Natural killer cell (primary cell): ENCODE data around the gene UBE2U. TPM values are rescaled to one million over a fixed set of nuclear protein-coding genes. Genes with fewer than 3 reads are reported as not detected.

ENCODE experiments used
- ATAC-seq, 3 donors: fragments of 150-1000 bp in 2 of 3; fragments of 200-7000 bp in 1 of 3; cut with Tn5 transposase; 1 replicate in 1 of 3; 2 replicates in 2 of 3; pipeline ENCODE4 v1.10.0; 2021; ENCODE audit warnings: mild to moderate bottlenecking in 2 of 3, moderate library complexity in 2 of 3
- DNase-seq, 2 donors: peaks; one replicate each; pipeline versions ENCODE4 v3.0.0 to v3.0.0-alpha.2; 2013 to 2021; ENCODE audit warnings: mixed read lengths in 1 of 2
- H3K27ac ChIP-seq: one replicate; pipeline ENCODE4 v1.5.1; 2013; ENCODE audit warnings: mild to moderate bottlenecking, low read length
- H3K27me3 ChIP-seq: one replicate; pipeline ENCODE4 v1.6.1; 2013; ENCODE audit warnings: low read length; ENCODE audit not compliant: control insufficient read depth, insufficient read depth
- H3K36me3 ChIP-seq: one replicate; pipeline ENCODE4 v1.6.1; 2013; ENCODE audit warnings: low read length; ENCODE audit not compliant: control insufficient read depth, insufficient read depth
- H3K4me1 ChIP-seq: one replicate; pipeline ENCODE4 v1.6.1; 2013; ENCODE audit warnings: low read length; ENCODE audit not compliant: control insufficient read depth, insufficient read depth
- H3K4me3 ChIP-seq: one replicate; pipeline ENCODE4 v1.5.1; 2013; ENCODE audit warnings: low read length
- H3K9me3 ChIP-seq: one replicate; pipeline ENCODE4 v1.6.1; 2013; ENCODE audit warnings: low read length; ENCODE audit not compliant: control insufficient read depth, insufficient read depth
- H3K27ac Mint-ChIP-seq, 2 donors: one replicate each; pipeline ENCODE4 v1.8.0; 2022; ENCODE audit warnings: mild to moderate bottlenecking in 2 of 2, mixed read lengths in 2 of 2, moderate library complexity in 1 of 2
- H3K27me3 Mint-ChIP-seq, 2 donors: one replicate each; pipeline ENCODE4 v1.8.0; 2022; ENCODE audit warnings: low read depth in 2 of 2, mixed read lengths in 2 of 2
- H3K36me3 Mint-ChIP-seq: one replicate; pipeline ENCODE4 v1.8.0; 2022; ENCODE audit warnings: mixed read lengths
- H3K4me1 Mint-ChIP-seq, 2 donors: one replicate each; pipeline ENCODE4 v1.8.0; 2022; ENCODE audit warnings: mixed read lengths in 2 of 2
- H3K4me3 Mint-ChIP-seq: one replicate; pipeline ENCODE4 v1.8.0; 2022; ENCODE audit warnings: mild to moderate bottlenecking, moderate library complexity, mixed read lengths
- H3K9me3 Mint-ChIP-seq, 2 donors: one replicate each; pipeline ENCODE4 v1.8.0; 2022; ENCODE audit warnings: mixed read lengths in 2 of 2
- WGBS: methylation state at CpG from one replicate; pipeline ENCODE4 v1.1.7; 2013; ENCODE audit warnings: missing lambda C conversion rate; ENCODE audit not compliant: insufficient coverage; 5-methylcytosine and 5-hydroxymethylcytosine counted together
- intact Hi-C: fragments of 100-400 bp; cut with micrococcal nuclease; formaldehyde crosslinking; loops from one replicate; pipeline ENCODE4 v1.14.2; 2022
- total RNA-seq, 4 donors: library from RNA; stranded (reverse); fragments of 120-200 nt in 1 of 4; gene quantifications; one replicate each; pipeline versions ENCODE4 v1.2.3 to v1.2.4, GENCODE V29; 2013 to 2022
- TF ChIP-seq, protein P1 (sequence below): fragments of 200-600 bp; IDR thresholded peaks from one replicate; pipeline ENCODE4 v1.8.0; 2022; ENCODE audit warnings: antibody characterized with exemption

Gene UBE2U
- total RNA-seq, 3 donors from 2014 or later (not counting 1 experiment from before 2014, with no cell fraction given), result not detected

DNA sequence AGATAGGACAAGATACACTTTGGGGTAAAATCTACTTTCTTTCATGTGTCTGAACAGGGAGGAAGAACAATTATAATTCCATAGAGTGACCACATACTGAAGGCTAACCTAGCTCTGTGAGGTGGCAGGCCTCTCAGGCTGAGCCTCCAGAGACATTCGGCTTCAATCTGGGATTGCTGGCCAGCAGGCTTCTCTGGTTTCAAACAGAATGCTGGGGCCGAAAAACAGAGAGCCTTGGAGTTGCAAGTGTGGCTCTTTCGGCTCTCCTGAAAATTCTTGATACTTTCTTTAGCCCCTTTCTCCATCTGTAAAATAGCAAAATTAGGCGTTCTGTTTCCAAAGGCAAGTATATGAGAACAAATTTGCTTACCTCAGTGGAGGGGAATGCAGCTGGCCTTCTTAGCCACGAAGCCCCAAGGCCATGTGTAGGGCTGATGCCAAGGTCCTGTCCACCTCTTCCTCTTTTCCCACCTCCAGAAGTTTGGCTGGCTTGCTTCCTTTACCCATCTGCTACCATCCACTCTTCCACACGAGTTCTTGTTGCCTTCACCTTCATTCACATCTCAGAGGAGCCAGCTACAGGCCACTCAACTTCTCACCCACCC is 30.0 kb upstream of the UBE2U start:
- Mint-ChIP-seq H3K36me3 (no peaks in the 10 kb centered on the region), H3K4me1 (no peaks in the 10 kb centered on the region), H3K27ac (no peak overlapping the region), H3K4me3 (no peak overlapping the region), H3K9me3 (no peaks in the 10 kb centered on the region), H3K27me3 (peaks cover 11 to 22% of the 10 kb centered on the region in 2 donors)
- no peak overlapping the region for H3K27ac ChIP-seq
- TF ChIP-seq, protein P1, sequence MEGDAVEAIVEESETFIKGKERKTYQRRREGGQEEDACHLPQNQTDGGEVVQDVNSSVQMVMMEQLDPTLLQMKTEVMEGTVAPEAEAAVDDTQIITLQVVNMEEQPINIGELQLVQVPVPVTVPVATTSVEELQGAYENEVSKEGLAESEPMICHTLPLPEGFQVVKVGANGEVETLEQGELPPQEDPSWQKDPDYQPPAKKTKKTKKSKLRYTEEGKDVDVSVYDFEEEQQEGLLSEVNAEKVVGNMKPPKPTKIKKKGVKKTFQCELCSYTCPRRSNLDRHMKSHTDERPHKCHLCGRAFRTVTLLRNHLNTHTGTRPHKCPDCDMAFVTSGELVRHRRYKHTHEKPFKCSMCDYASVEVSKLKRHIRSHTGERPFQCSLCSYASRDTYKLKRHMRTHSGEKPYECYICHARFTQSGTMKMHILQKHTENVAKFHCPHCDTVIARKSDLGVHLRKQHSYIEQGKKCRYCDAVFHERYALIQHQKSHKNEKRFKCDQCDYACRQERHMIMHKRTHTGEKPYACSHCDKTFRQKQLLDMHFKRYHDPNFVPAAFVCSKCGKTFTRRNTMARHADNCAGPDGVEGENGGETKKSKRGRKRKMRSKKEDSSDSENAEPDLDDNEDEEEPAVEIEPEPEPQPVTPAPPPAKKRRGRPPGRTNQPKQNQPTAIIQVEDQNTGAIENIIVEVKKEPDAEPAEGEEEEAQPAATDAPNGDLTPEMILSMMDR, result no peak
- no peaks in the 10 kb centered on the region for H3K27me3 ChIP-seq
- no peaks in the 10 kb centered on the region for H3K36me3 ChIP-seq
- no peak overlapping the region for H3K4me3 ChIP-seq
- 84% methylated on average over 6 of the region's 6 CpGs for whole genome bisulfite sequencing
- H3K4me1 ChIP-seq, result no peaks in the 10 kb centered on the region
- H3K9me3 ChIP-seq, result no peaks in the 10 kb centered on the region
- intact Hi-C loops, result no loop called here
- DNase-seq (no peak), ATAC-seq (no peak)

DNA sequence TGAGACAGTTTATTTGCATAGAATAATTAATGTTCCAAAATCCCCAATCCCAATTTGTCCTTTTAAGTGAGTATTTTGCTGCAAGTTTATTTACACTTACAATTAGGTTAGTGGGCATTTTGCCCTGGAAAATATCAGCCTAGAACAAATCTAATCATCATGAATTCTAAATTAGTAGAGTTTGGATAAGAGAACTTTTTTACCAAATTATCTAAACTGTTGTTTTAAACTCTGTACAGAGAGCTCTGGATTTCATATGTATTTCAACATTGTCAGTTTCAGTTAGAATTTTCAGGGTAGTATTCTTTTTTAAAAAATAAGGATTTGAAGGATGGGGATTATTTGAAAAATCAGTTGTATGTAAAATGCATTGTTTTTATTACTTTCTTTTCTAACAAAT is 27.8 kb upstream of the UBE2U start:
- ATAC-seq (no peak), DNase-seq (no peak)
- TF ChIP-seq, protein P1, result no peak

DNA sequence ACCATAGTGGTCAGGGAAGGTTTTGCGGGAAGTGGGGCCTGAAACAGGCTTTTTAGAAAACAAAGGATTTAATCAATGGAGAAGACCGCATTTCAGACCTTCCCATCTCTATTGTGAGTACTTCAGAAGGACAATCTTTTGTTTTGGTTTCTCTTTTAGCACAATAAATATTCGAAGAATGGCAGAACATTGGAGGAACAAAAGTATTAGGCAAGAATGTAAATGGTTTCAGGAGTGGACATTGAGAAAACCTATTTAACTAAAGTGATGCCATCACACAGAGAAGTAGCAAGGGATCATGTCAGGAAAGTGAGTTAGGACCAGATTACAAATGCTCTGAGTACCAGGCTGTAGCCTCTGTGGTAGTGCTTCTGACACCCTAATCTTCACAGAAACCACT is 26.8 kb upstream of the UBE2U start:
- TF ChIP-seq, protein P1, result no peak
- intact Hi-C loops, result no loop called here
- DNase-seq, result no peak
- peaks cover 7 to 19% of the 10 kb centered on the region in 2 donors for H3K27me3 Mint-ChIP-seq
- H3K4me1 Mint-ChIP-seq, result no peaks in the 10 kb centered on the region
- H3K27ac ChIP-seq, result no peak overlapping the region
- no peaks in the 10 kb centered on the region for H3K9me3 Mint-ChIP-seq
- H3K4me1 ChIP-seq, result no peaks in the 10 kb centered on the region
- H3K27me3 ChIP-seq, result no peaks in the 10 kb centered on the region
- WGBS, result 83% methylated on average over 3 of the region's 3 CpGs
- H3K9me3 ChIP-seq, result no peaks in the 10 kb centered on the region
- no peak overlapping the region for H3K27ac Mint-ChIP-seq
- no peaks in the 10 kb centered on the region for H3K36me3 Mint-ChIP-seq
- H3K4me3 ChIP-seq, result no peak overlapping the region
- no peak overlapping the region for H3K4me3 Mint-ChIP-seq
- no peak for ATAC-seq
- no peaks in the 10 kb centered on the region for H3K36me3 ChIP-seq

More for the DNA sequence above, 27.8 kb upstream of the UBE2U start:
- intact Hi-C loops, result no loop called here
- H3K27me3 Mint-ChIP-seq, result peaks cover 11 to 26% of the 10 kb centered on the region in 2 donors
- H3K36me3 ChIP-seq, result no peaks in the 10 kb centered on the region
- H3K9me3 ChIP-seq, result no peaks in the 10 kb centered on the region
- H3K36me3 Mint-ChIP-seq, result no peaks in the 10 kb centered on the region
- no peak overlapping the region for H3K4me3 ChIP-seq
- no peak overlapping the region for H3K27ac Mint-ChIP-seq
- no peaks in the 10 kb centered on the region for H3K4me1 Mint-ChIP-seq
- no peaks in the 10 kb centered on the region for H3K27me3 ChIP-seq
- H3K9me3 Mint-ChIP-seq, result no peaks in the 10 kb centered on the region
- H3K4me1 ChIP-seq, result no peaks in the 10 kb centered on the region
- H3K4me3 Mint-ChIP-seq, result no peak overlapping the region
- no peak overlapping the region for H3K27ac ChIP-seq

GRCh38 chr1:64179588-64179987 is 23.8 kb upstream of the UBE2U start:
- Mint-ChIP-seq H3K4me3 (no peak overlapping the region), H3K36me3 (no peaks in the 10 kb centered on the region), H3K27me3 (peaks cover 10 to 17% of the 10 kb centered on the region in 2 donors), H3K4me1 (no peaks in the 10 kb centered on the region), H3K27ac (no peak overlapping the region), H3K9me3 (no peaks in the 10 kb centered on the region)
- TF ChIP-seq, protein P1, result no peak
- DNase-seq (no peak), ATAC-seq (no peak)
- H3K36me3 ChIP-seq, result no peaks in the 10 kb centered on the region
- intact Hi-C loops, result no loop called here
- H3K27me3 ChIP-seq, result no peaks in the 10 kb centered on the region
- no peaks in the 10 kb centered on the region for H3K9me3 ChIP-seq
- no peak overlapping the region for H3K27ac ChIP-seq
- WGBS, result 88% methylated on average over 3 of the region's 4 CpGs
- no peak overlapping the region for H3K4me3 ChIP-seq
- no peaks in the 10 kb centered on the region for H3K4me1 ChIP-seq
